Chondrocyte (in vitro differentiated cells): ENCODE measurements around the gene ACER2. TPM values are rescaled to one million over a fixed set of nuclear protein-coding genes. Genes with fewer than 3 reads are reported as not detected.
A peak's percentile ranks its signal among the peaks of the same experiment; 100 is the strongest.
"Not testable (repeated sequence)": the region's sequence is repeated elsewhere in the genome, so short reads cannot be mapped to it uniquely, and the experiment has no call there.

Experiments used
- DNase-seq: peaks from one replicate; pipeline ENCODE4 v3.0.0; 2021; ENCODE audit warnings: mixed read lengths, low spot score
- H3K27ac Mint-ChIP-seq: one replicate; pipeline ENCODE4 v1.8.0; 2021; ENCODE audit warnings: mild to moderate bottlenecking, moderate library complexity, mixed read lengths; ENCODE audit not compliant: unreplicated experiment
- H3K27me3 Mint-ChIP-seq: 2 replicates; pipeline ENCODE4 v1.8.0; 2021; ENCODE audit warnings: low read depth, mixed read lengths
- H3K36me3 Mint-ChIP-seq: 2 replicates; pipeline ENCODE4 v1.8.0; 2021; ENCODE audit warnings: low read depth, mixed read lengths
- H3K4me1 Mint-ChIP-seq: 2 replicates; pipeline ENCODE4 v1.8.0; 2021; ENCODE audit warnings: low read depth, mild to moderate bottlenecking, mixed read lengths
- H3K4me3 Mint-ChIP-seq: one replicate; pipeline ENCODE4 v1.8.0; 2021; ENCODE audit warnings: mild to moderate bottlenecking, moderate library complexity, mixed read lengths; ENCODE audit not compliant: unreplicated experiment
- H3K9me3 Mint-ChIP-seq: 2 replicates; pipeline ENCODE4 v1.8.0; 2021; ENCODE audit warnings: low read depth, mixed read lengths
- total RNA-seq: library from RNA; stranded (reverse); gene quantifications from 3 replicates; pipeline ENCODE4 v1.2.1, GENCODE V29; 2021
- TF ChIP-seq, protein P1 (sequence below): fragments of 200-600 bp; sonication (generic); IDR thresholded peaks from 2 replicates; pipeline ENCODE4 v1.5.0; 2021; ENCODE audit warnings: antibody characterized with exemption, mild to moderate bottlenecking, moderate library complexity

The ACER2 gene
- total RNA-seq, 1 donor from 2014 or later, result 0.65 TPM

DNA sequence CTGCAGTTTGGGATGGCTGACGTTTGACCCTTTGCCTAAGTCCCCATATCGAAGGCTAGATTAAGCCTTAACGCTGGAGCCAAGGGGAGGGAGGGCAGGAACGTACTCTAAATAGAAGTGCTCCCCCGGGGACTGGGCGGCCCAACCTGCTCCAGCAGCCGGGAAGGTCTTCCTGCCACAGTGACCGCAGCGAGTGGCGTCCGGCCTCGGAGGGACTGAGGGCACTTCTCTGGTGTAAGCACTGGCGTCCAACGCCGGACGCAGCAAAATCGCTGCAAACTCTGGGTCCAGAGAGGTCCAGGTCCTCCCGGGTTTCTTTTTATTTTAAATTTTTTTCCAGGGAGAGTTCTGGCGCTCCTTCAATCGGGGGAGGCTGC is 505 bp upstream of the ACER2 start:
- Mint-ChIP-seq H3K27me3 (no peaks in the 10 kb centered on the region), H3K9me3 (peaks cover 7% of the 10 kb centered on the region), H3K27ac (no peak overlapping the region), H3K36me3 (peaks cover 1% of the 10 kb centered on the region), H3K4me3 (peak overlapping the region; percentile 88), H3K4me1 (peaks cover 9% of the 10 kb centered on the region)
- no peak for DNase-seq
- TF ChIP-seq, protein P1, sequence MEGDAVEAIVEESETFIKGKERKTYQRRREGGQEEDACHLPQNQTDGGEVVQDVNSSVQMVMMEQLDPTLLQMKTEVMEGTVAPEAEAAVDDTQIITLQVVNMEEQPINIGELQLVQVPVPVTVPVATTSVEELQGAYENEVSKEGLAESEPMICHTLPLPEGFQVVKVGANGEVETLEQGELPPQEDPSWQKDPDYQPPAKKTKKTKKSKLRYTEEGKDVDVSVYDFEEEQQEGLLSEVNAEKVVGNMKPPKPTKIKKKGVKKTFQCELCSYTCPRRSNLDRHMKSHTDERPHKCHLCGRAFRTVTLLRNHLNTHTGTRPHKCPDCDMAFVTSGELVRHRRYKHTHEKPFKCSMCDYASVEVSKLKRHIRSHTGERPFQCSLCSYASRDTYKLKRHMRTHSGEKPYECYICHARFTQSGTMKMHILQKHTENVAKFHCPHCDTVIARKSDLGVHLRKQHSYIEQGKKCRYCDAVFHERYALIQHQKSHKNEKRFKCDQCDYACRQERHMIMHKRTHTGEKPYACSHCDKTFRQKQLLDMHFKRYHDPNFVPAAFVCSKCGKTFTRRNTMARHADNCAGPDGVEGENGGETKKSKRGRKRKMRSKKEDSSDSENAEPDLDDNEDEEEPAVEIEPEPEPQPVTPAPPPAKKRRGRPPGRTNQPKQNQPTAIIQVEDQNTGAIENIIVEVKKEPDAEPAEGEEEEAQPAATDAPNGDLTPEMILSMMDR, result no peak

DNA sequence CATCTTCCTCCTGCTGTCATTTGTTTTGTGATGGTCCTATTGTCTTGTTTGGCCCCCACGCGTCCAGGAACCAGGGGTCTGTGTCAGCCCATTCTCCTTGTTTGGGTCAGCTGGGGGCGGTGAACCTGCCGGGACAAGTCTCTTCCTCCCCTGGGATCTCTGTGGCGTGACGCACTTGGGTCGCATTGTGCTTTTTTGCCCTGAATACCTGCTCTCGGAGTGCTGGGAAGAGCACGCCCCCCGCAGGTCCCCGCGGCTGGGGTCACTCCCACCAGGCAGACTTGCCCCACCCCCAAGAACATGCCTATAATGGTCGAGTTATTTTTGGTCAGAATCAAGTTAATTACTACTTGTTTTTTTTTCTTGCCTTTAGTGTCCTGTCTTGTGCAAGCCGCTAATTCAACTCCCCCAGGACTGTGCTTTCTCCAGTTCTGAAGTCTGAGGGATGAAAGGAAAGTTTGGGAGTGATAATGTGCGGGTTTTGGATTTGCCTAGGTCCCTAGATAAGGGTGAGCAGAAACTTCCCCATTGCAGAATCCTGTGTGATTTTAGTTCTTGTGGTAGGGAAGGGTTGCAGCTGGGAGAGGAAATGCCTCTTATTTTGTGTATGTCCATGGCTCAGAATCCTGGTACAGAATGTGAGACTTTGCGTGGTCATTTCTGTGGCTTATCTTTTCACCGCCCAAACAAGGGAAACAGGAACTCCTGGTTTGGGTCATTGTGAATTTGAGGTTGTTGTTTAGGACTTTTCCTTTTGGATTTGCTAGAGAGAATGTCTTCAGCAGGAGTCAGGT is 789 bp downstream of the ACER2 start:
- peak overlapping the region; percentile 41 for H3K27ac Mint-ChIP-seq

DNA sequence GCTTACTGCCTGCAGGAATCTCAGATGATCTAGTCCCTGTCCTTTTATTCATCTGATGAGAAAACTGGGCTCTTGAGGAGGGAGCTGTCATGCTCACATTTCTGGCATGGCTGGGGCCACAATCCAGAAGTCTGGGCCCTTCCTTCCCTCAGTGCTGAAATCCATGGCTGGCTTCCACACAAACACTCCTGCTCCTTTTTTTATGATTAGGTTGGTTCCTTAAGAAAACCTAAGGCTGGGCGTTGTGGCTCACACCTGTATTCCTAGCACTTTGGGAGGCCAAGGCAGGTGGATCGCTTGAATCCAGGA is 1.3 kb downstream of the ACER2 start:
- Mint-ChIP-seq H3K27ac (no peak overlapping the region), H3K27me3 (no peaks in the 10 kb centered on the region), H3K9me3 (no peaks in the 10 kb centered on the region), H3K36me3 (no peaks in the 10 kb centered on the region), H3K4me1 (peaks cover 9% of the 10 kb centered on the region), H3K4me3 (no peak overlapping the region)
- DNase-seq, result no peak
- TF ChIP-seq, protein P1, result no peak

More for the DNA sequence above, 789 bp downstream of the ACER2 start:
- Mint-ChIP-seq H3K4me1 (peaks cover 9% of the 10 kb centered on the region), H3K9me3 (no peaks in the 10 kb centered on the region), H3K4me3 (peak overlapping the region; percentile 88), H3K36me3 (no peaks in the 10 kb centered on the region), H3K27me3 (no peaks in the 10 kb centered on the region)
- DNase-seq, result no peak
- TF ChIP-seq, protein P1, result no peak

DNA sequence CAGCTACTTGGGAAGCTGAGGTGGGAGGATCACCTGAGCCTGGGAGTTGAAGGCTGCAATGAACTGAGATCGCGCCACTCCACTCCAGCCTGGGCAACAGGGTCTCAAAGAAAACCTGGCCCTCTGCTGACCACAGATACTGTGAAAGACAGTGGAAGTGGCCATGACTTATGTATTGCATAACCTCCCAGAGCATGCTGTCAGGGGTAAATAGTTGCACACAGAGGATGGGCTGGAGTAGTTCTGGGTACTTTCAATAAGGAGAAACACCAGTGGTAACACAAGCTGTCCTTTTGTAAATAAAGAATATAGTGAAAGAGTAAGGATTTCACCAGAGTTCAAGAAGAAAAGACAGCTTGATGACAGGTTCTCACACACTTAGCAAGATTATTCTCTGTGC is 1.8 kb downstream of the ACER2 start:
- DNase-seq, result no peak
- H3K4me3 Mint-ChIP-seq, result no peak overlapping the region
- H3K27me3 Mint-ChIP-seq, result no peaks in the 10 kb centered on the region
- H3K9me3 Mint-ChIP-seq, result no peaks in the 10 kb centered on the region
- H3K36me3 Mint-ChIP-seq, result no peaks in the 10 kb centered on the region
- no peak overlapping the region for H3K27ac Mint-ChIP-seq
- TF ChIP-seq, protein P1, result no peak
- H3K4me1 Mint-ChIP-seq, result peaks cover 9% of the 10 kb centered on the region

DNA sequence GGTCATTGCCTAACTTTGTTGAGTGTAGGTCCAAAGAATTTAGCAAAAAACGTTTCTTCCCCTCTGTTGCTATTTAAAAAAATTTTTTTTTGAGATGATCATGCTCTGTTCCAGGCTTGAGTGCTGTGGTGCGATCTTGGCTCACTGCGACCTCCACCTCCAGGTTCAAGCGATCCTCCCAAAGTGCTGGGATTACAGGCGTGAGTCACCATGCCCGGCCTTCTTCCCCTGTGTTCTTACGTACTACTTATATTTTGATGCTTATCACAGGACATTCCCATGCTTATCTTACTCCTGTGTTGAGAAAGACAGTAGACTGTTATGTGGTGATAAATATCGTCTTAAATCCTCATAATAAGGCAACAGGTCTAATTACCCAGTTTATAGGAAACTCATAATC is 2.5 kb downstream of the ACER2 start:
- Mint-ChIP-seq H3K4me1 (peaks cover 9% of the 10 kb centered on the region), H3K4me3 (no peak overlapping the region), H3K36me3 (no peaks in the 10 kb centered on the region), H3K27me3 (no peaks in the 10 kb centered on the region), H3K9me3 (no peaks in the 10 kb centered on the region), H3K27ac (no peak overlapping the region)
- TF ChIP-seq, protein P1, result no peak
- no peak for DNase-seq

DNA sequence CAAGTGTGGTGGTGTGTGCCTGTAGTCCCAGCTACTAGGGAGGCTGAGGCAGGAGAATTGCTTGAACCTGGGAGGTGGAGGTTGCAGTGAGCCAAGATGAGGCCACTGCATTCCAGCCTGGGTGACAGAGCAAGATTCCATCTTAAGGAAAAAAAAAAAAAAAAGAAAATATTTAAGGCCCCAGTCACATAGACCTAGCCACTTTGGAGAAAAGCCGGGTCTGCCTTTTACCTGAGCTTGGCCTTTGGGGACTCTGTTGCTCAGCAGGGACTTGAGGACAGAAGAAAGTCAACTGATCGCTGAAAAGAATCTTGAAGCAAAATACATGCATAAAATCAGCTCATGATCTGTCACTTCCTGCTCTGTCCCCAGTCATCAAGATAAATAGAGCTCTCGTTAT is 4.6 kb downstream of the ACER2 start:
- not testable (repeated sequence) for H3K36me3 Mint-ChIP-seq, H3K9me3 Mint-ChIP-seq, H3K27ac Mint-ChIP-seq, H3K4me3 Mint-ChIP-seq, H3K4me1 Mint-ChIP-seq, H3K27me3 Mint-ChIP-seq, DNase-seq
